ENCODE data around the gene CDRT15L2.
"Not testable (repeated sequence)": the region's sequence is repeated elsewhere in the genome, so short reads cannot be mapped to it uniquely, and the experiment has no call there.

DNA sequence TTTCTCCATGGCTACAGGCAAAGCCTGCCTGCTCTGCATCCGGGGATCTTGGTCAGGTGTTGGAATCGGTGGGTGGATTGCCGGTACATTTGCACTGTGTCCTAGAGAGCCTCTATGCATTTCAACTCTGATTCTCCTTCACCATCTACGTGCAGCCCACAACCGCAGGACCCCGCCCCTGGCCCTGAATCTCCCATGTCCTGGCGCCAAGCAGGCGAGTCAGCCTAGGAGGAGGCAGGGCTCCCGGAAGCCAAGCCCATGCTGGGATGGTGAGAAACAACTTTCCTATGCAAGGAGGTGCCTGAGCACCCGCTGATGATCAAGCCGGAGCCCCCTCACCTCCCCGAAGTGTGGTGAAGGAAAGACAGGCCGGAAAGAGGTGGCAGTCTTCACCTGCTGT, 7.9 kb upstream of the CDRT15L2 start:
- not testable (repeated sequence) for TF ChIP-seq CHD2 (IDR thresholded peaks at IDR 0.05; ENCODE audit: borderline replicate concordance, low read depth, low read length); RAD21 (IDR thresholded peaks at IDR 0.05; ENCODE audit: insufficient read depth, low read depth, low read length); ETV6 (conservative IDR thresholded peaks at IDR 0.05 in 1 of 2, IDR thresholded peaks at IDR 0.05 in 1 of 2; ENCODE audit: borderline replicate concordance in 1 of 2, low read depth in 1 of 2); EZH2 (IDR thresholded peaks at IDR 0.05; ENCODE audit: borderline replicate concordance, control insufficient read depth, low read depth, low read length); KDM1A (IDR thresholded peaks at IDR 0.05; ENCODE audit: borderline replicate concordance); ZNF384 (IDR thresholded peaks at IDR 0.05; ENCODE audit: borderline replicate concordance, low read depth, low read length); EP300 (IDR thresholded peaks at IDR 0.05; ENCODE audit: borderline replicate concordance in 1 of 2, control insufficient read depth in 1 of 2, low read depth in 2 of 2, low read length in 2 of 2); GABPA (IDR thresholded peaks at IDR 0.05; ENCODE audit: low read depth); CEBPB (IDR thresholded peaks at IDR 0.05; ENCODE audit: borderline replicate concordance in 1 of 2, low read depth in 2 of 2, low read length in 2 of 2)
- TF ChIP-seq, protein P1, sequence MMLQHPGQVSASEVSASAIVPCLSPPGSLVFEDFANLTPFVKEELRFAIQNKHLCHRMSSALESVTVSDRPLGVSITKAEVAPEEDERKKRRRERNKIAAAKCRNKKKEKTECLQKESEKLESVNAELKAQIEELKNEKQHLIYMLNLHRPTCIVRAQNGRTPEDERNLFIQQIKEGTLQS (IDR thresholded peaks at IDR 0.05; ENCODE audit: borderline replicate concordance, extremely low read depth, low read depth, low read length) = not testable (repeated sequence)
- TF ChIP-seq, protein P2, sequence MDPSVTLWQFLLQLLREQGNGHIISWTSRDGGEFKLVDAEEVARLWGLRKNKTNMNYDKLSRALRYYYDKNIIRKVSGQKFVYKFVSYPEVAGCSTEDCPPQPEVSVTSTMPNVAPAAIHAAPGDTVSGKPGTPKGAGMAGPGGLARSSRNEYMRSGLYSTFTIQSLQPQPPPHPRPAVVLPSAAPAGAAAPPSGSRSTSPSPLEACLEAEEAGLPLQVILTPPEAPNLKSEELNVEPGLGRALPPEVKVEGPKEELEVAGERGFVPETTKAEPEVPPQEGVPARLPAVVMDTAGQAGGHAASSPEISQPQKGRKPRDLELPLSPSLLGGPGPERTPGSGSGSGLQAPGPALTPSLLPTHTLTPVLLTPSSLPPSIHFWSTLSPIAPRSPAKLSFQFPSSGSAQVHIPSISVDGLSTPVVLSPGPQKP (IDR thresholded peaks at IDR 0.05; ENCODE audit: low read depth, low read length) = not testable (repeated sequence)
- TF ChIP-seq, protein P3, sequence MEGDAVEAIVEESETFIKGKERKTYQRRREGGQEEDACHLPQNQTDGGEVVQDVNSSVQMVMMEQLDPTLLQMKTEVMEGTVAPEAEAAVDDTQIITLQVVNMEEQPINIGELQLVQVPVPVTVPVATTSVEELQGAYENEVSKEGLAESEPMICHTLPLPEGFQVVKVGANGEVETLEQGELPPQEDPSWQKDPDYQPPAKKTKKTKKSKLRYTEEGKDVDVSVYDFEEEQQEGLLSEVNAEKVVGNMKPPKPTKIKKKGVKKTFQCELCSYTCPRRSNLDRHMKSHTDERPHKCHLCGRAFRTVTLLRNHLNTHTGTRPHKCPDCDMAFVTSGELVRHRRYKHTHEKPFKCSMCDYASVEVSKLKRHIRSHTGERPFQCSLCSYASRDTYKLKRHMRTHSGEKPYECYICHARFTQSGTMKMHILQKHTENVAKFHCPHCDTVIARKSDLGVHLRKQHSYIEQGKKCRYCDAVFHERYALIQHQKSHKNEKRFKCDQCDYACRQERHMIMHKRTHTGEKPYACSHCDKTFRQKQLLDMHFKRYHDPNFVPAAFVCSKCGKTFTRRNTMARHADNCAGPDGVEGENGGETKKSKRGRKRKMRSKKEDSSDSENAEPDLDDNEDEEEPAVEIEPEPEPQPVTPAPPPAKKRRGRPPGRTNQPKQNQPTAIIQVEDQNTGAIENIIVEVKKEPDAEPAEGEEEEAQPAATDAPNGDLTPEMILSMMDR (IDR thresholded peaks at IDR 0.05 in 2 of 3, conservative IDR thresholded peaks at IDR 0.05 in 1 of 3; ENCODE audit: control insufficient read depth in 2 of 3, extremely low read depth in 1 of 3, insufficient read depth in 1 of 3, low read depth in 3 of 3, low read length in 3 of 3) = not testable (repeated sequence)

All from GM12878 (cell line).